ENCODE data around the gene R3HDM4.
"Not testable (repeated sequence)": the region's sequence is repeated elsewhere in the genome, so short reads cannot be mapped to it uniquely, and the experiment has no call there.

The R3HDM4 gene

DNA sequence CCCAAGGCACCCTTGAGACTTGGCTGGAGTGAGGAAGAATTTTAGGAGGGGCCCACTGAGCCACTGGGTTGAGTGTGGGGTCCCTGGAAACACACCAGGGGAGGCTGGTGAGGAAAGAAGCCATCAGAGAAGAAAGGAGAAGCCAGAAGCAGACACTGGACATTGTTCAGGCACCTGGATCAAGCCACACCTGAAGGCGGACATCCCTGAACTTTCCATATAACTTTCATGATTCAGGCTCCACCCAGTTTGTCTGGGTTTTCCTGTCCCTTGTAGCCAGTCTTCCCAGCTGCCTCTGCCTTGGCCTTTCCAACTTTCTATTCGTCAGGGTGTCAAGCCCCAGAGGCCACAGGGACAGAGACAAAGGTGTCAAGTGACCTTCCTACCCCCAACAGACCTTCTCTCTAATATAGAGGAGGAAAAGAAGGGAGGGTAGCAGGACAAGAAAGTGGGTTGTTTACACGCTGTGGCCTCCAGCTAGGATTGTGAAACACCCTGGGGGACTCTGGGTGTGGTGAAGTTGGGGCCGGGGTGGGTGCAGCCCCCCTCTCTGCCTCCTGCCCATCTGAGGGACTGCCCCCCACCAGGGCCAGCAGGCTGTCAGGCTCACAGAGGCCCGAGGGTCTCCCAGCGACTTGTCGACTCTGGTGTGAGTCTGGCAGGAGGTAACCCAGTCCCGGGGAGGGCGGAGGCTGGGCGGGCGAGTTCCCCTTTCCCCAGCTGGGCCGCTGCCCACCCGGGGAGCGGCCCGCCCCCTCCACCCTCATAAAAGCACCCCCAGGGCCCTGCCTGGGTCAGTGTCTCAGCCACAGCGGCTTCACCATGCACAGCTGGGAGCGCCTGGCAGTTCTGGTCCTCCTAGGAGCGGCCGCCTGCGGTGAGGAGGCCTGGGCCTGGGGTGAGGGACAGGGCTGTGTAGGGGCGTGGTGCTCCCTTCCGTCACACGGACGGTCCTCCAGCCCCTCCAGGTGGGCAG is 53.9 kb downstream of the R3HDM4 start, which contains the start of gene CFD:
Gene CFD (plus strand): TSS at position 797 of the 976 bp plus-strand sequence. CDS start 26 bp downstream, at position 823.
- DNase-seq (ENCODE audit: low read depth) = no peak
- H3K4me3 ChIP-seq (ENCODE audit: low read depth, low read length) = peak within 1 kb of the TSS; percentile 54
- TF ChIP-seq, protein P1, sequence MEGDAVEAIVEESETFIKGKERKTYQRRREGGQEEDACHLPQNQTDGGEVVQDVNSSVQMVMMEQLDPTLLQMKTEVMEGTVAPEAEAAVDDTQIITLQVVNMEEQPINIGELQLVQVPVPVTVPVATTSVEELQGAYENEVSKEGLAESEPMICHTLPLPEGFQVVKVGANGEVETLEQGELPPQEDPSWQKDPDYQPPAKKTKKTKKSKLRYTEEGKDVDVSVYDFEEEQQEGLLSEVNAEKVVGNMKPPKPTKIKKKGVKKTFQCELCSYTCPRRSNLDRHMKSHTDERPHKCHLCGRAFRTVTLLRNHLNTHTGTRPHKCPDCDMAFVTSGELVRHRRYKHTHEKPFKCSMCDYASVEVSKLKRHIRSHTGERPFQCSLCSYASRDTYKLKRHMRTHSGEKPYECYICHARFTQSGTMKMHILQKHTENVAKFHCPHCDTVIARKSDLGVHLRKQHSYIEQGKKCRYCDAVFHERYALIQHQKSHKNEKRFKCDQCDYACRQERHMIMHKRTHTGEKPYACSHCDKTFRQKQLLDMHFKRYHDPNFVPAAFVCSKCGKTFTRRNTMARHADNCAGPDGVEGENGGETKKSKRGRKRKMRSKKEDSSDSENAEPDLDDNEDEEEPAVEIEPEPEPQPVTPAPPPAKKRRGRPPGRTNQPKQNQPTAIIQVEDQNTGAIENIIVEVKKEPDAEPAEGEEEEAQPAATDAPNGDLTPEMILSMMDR (IDR thresholded peaks at IDR 0.05; ENCODE audit: control insufficient read depth, extremely low read depth, insufficient read depth) = no peak

- no peak for DNase-seq (ENCODE audit: low read depth)
- no peak overlapping the region for H3K4me3 ChIP-seq (ENCODE audit: low read depth, low read length)
- TF ChIP-seq, protein P1 (IDR thresholded peaks at IDR 0.05; ENCODE audit: control insufficient read depth, extremely low read depth, insufficient read depth) = no peak
These were observed 54.7 kb downstream of the R3HDM4 start for GRCh38 chr19:858284-858683.

- no peak for DNase-seq (ENCODE audit: low read depth)
- TF ChIP-seq, protein P1 (IDR thresholded peaks at IDR 0.05; ENCODE audit: control insufficient read depth, extremely low read depth, insufficient read depth) = no peak
- H3K4me3 ChIP-seq (ENCODE audit: low read depth, low read length) = no peak overlapping the region
These were observed 57.4 kb downstream of the R3HDM4 start for GRCh38 chr19:855566-856120.

DNA sequence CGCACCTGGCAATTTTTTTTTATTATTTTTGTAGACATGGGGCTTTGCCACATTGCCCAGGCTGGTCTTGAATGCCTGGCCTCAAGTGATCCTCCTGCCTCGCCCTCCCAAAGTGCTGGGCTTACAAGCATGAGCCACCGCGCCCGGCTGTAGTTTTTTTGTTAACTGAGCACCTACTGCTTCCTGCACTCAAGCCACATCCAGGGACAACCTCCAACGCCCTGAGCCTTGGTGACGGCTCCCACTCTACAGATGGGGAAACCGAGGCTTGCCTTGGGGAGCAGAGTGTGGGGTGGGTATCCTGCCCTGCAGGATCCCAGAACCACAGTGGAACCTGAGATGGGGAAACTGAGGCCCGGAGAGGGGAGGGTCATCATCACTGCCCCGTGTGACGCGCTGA is 57.9 kb downstream of the R3HDM4 start:
- TF ChIP-seq, protein P1 (IDR thresholded peaks at IDR 0.05; ENCODE audit: control insufficient read depth, extremely low read depth, insufficient read depth) = no peak
- no peak overlapping the region for H3K4me3 ChIP-seq (ENCODE audit: low read depth, low read length)
- DNase-seq (ENCODE audit: low read depth) = no peak

DNA sequence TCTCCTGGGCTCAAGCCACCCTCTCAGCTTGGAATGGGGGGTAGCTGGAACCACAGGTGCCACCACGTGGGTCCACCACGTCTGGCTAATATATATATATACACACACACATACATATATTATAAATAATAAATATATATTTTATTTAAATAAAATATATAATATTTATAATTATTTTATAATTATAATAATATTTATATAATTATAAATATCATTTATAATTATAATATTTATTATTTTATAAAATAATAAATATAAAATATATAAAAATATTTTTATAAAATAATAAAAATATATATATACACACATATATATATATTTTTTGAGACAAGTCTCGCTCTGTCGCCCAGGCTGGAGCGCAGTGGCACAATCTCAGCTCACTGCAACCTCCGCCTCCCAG is 58.5 kb downstream of the R3HDM4 start:
- H3K4me3 ChIP-seq (ENCODE audit: low read depth, low read length) = no peak overlapping the region
- DNase-seq (ENCODE audit: low read depth) = no peak
- TF ChIP-seq, protein P1 (IDR thresholded peaks at IDR 0.05; ENCODE audit: control insufficient read depth, extremely low read depth, insufficient read depth) = no peak

DNA sequence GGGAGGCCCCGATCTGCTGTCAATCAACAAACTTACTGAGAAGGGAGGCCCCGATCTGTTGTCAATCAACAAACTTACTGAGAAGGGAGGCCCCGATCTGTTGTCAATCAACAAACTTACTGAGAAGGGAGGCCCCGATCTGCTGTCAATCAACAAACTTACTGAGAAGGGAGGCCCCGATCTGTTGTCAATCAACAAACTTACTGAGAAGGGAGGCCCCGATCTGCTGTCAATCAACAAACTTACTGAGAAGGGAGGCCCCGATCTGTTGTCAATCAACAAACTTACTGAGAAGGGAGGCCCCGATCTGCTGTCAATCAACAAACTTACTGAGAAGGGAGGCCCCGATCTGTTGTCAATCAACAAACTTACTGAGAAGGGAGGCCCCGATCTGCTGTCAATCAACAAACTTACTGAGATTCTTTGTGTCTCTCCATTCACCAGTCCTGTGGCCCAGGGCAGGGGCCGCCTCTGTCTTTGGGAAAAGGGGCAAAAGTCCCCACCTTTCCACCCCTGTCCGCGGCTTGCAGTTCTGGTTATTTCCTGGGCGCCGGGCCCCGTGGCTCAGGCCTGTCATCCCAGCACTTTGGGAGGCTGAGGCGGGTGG is 59.3 kb downstream of the R3HDM4 start:
- not testable (repeated sequence) for DNase-seq (ENCODE audit: low read depth); H3K4me3 ChIP-seq (ENCODE audit: low read depth, low read length)

DNA sequence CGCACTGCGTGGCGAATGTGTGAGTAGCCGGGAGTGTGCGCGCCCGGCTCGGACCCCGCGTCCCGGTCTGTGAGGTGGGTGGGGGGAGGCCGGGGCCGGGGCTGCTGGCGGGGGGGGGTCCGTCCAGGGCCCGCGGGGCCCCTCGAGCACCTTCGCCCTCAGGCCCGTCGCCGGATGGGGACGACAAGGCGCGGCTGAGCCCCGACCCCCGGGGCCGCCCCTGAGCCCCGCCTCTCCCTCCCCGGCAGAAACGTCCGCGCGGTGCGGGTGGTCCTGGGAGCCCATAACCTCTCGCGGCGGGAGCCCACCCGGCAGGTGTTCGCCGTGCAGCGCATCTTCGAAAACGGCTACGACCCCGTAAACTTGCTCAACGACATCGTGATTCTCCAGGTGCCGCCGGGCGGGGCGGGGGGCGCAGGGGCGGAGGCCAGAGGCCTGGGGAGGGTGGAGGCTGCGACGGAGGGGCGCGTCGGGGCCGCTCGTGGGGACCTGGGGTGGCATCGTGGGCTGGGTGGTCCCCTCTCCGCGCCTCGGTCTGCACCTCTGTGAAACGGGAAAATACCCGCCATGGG is 59.9 kb downstream of the R3HDM4 start:
- TF ChIP-seq, protein P1 (IDR thresholded peaks at IDR 0.05; ENCODE audit: control insufficient read depth, extremely low read depth, insufficient read depth) = no peak
- H3K4me3 ChIP-seq (ENCODE audit: low read depth, low read length) = no peak overlapping the region
- no peak for DNase-seq (ENCODE audit: low read depth)
